ENCODE measurements around the gene C12orf54. TPM values are rescaled to one million over a fixed set of nuclear protein-coding genes. Genes with fewer than 3 reads are reported as not detected.
"Not testable (repeated sequence)": the region's sequence is repeated elsewhere in the genome, so short reads cannot be mapped to it uniquely, and the experiment has no call there.

The C12orf54 gene
- total RNA-seq, 2 donors from 2014 or later, result not detected

DNA sequence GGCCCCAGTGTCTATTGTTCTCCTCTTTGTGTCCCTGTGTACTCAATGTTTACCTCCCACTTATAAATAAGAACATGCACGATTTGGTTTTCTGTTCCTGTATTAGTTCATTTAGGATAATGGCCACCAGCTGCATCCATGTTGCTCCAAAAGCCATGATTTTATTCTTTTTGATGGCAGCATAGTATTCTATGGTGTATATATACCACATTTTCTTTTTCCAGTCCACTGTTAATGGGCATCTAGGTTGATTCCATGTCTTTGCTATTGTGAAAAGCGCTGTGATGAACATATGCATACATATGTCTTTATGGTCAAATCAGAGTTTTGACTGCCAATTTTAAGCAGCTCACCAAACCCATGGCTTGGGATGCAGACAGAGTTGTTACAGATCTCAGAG, 27.2 kb upstream of the C12orf54 start:
- TF ChIP-seq CTCF (IDR thresholded peaks at IDR 0.05), result no peak
- TF ChIP-seq POLR2A (IDR thresholded peaks at IDR 0.05), result no peak
- no peaks in the 10 kb centered on the region for H3K4me1 ChIP-seq
- DNase-seq (no peak), ATAC-seq (no peak)
- no peaks in the 10 kb centered on the region for H3K27me3 ChIP-seq
- 48 to 60% methylated on average over 2 of the region's 2 CpGs for WGBS, 2 donors
- no peak overlapping the region for H3K27ac ChIP-seq
- H3K9me3 ChIP-seq, result no peaks in the 10 kb centered on the region
- intact Hi-C loops (cut with DNase I), result no loop called here
- H3K4me3 ChIP-seq, result no peak overlapping the region
- H3K36me3 ChIP-seq (replicated peaks in 1 of 2; ENCODE audit: insufficient read depth in 1 of 2, low read depth in 2 of 2), result no peaks in the 10 kb centered on the region

DNA sequence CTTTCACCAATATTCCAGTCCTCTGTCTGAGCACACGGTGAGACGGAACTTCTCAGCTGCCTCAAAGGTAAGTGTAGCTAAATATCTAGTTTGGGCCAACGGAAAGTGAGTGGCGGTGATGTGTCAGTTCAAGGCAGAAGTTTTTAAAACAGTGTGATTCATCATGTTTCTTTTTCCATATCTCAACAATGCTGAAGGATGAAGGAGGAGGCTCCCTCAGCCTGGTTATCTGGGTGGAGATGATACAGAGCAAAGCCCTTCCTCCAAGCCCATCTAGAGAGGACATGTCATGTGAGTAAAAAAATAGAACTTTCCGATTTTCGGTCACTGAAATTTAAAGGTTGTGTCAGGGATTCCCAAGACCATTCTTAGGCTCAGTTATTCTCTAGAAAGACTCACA, 23.0 kb upstream of the C12orf54 start:
- intact Hi-C loops (cut with DNase I), result no loop called here
- TF ChIP-seq CTCF (IDR thresholded peaks at IDR 0.05) (no peak), POLR2A (IDR thresholded peaks at IDR 0.05) (no peak)
- ATAC-seq (no peak), DNase-seq (no peak)
- H3K27me3 ChIP-seq, result no peaks in the 10 kb centered on the region
- H3K27ac ChIP-seq, result no peak overlapping the region
- H3K4me1 ChIP-seq, result no peaks in the 10 kb centered on the region
- H3K9me3 ChIP-seq, result no peaks in the 10 kb centered on the region
- H3K4me3 ChIP-seq, result no peak overlapping the region
- H3K36me3 ChIP-seq (replicated peaks in 1 of 2; ENCODE audit: insufficient read depth in 1 of 2, low read depth in 2 of 2), result no peaks in the 10 kb centered on the region
- 76 to 87% methylated on average over 6 of the region's 6 CpGs for WGBS, 2 donors

DNA sequence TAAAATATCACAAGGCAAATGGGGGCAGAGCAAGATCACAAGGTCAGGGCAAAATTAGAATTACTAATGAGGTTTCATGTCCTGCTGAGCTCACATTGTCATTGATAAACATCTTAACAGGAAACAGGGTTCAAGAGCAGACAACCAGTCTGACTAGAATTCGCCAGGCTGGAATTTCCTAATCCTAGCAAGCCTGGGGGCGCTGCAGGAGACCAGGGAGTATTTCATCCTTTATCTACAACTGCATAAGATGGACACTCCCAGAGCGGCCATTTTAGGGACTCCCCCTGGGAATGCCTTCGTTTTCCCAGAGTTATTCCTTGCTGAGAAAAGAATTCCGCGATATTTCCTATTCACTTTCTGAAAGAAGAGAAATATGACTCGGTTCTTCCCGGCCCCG, 13.3 kb upstream of the C12orf54 start:
- ATAC-seq; H3K4me1 ChIP-seq; H3K36me3 ChIP-seq (replicated peaks in 1 of 2; ENCODE audit: insufficient read depth in 1 of 2, low read depth in 2 of 2); H3K27ac ChIP-seq; DNase-seq; intact Hi-C loops (cut with DNase I); H3K4me3 ChIP-seq; H3K27me3 ChIP-seq: not testable (repeated sequence)
- 77 to 78% methylated on average over 9 of the region's 9 CpGs for WGBS, 2 donors
- H3K9me3 ChIP-seq, result peaks cover 0 to 20% (median 0%) of the 10 kb centered on the region in 3 donors

- 82 to 84% methylated on average over 7 of the region's 7 CpGs for WGBS, 2 donors
- Histone ChIP-seq H3K27ac (no peak within 1 kb of the TSS), H3K4me3 (no peak within 1 kb of the TSS), H3K36me3 (replicated peaks in 1 of 2; ENCODE audit: insufficient read depth in 1 of 2, low read depth in 2 of 2) (no peaks in the 10 kb centered on the region), H3K27me3 (no peaks in the 10 kb centered on the region), H3K9me3 (peaks cover 0 to 20% (median 0%) of the 10 kb centered on the region in 3 donors), H3K4me1 (no peaks in the 10 kb centered on the region)
- TF ChIP-seq CTCF (IDR thresholded peaks at IDR 0.05), result no peak
- TF ChIP-seq POLR2A (IDR thresholded peaks at IDR 0.05), result no peak
- intact Hi-C loops (cut with DNase I), result no loop called here
- DNase-seq (no peak), ATAC-seq (no peak)
Measured at GRCh38 chr12:48472259-48472658, 10.0 kb upstream of the C12orf54 start, which contains the start of gene ANP32D. Gene ANP32D, plus strand, starts transcription at chr12:48472559. Its CDS starts 106 bp downstream, at chr12:48472665.

- ATAC-seq, result no peak
- no peak for TF ChIP-seq POLR2A (IDR thresholded peaks at IDR 0.05)
- TF ChIP-seq CTCF (IDR thresholded peaks at IDR 0.05), result no peak
- Histone ChIP-seq H3K27ac (no peak overlapping the region), H3K27me3 (no peaks in the 10 kb centered on the region), H3K36me3 (replicated peaks in 1 of 2; ENCODE audit: insufficient read depth in 1 of 2, low read depth in 2 of 2) (no peaks in the 10 kb centered on the region), H3K9me3 (peaks cover 0 to 20% (median 0%) of the 10 kb centered on the region in 3 donors), H3K4me1 (no peaks in the 10 kb centered on the region), H3K4me3 (no peak overlapping the region)
- no peak for DNase-seq
- 57 to 60% methylated on average over 9 of the region's 9 CpGs for WGBS, 2 donors
- intact Hi-C loops (cut with DNase I), result no loop called here
Measured at GRCh38 chr12:48473061-48473460, 9.2 kb upstream of the C12orf54 start.

DNA sequence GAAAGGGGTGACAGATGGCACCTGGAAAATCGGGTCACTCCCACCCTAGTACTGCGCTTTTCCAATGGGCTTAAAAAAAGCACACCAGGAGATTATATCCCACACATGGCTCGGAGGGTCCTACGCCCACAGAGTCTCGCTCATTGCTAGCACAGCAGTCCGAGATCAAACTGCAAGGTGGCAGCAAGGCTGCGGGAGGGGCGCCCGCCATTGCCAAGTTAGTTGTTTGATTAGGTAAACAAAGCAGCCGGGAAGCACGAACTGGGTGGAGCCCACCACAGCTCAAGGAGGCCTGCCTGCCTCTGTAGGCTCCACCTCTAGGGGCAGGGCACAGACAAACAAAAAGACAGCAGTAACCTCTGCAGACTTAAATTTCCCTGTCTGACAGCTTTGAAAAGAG, 7.8 kb upstream of the C12orf54 start:
- H3K36me3 ChIP-seq (replicated peaks in 1 of 2; ENCODE audit: insufficient read depth in 1 of 2, low read depth in 2 of 2); intact Hi-C loops (cut with DNase I); ATAC-seq; H3K4me1 ChIP-seq; H3K27me3 ChIP-seq; DNase-seq; H3K27ac ChIP-seq; H3K4me3 ChIP-seq: not testable (repeated sequence)
- H3K9me3 ChIP-seq, result peaks cover 0 to 12% (median 0%) of the 10 kb centered on the region in 3 donors
- WGBS, 2 donors, result 70 to 79% methylated on average over 11 of the region's 11 CpGs
